Stimulated activated CD8-positive, alpha-beta memory T cell treated with anti-CD3 and anti-CD28 coated beads, Interleukin-12 subunit alpha, Interleukin-12 subunit beta, amount 100 ng/mL, for 24 hours (primary cell): Measurements from ENCODE around the gene MATN4.
"Not testable (repeated sequence)": the region's sequence is repeated elsewhere in the genome, so short reads cannot be mapped to it uniquely, and the experiment has no call there.

Experiments used
- DNase-seq: peaks from one replicate; pipeline ENCODE4 v3.0.0-alpha.2; 2020; ENCODE audit errors: extremely low read depth

The MATN4 gene

GRCh38 chr20:45308117-45308778 is at the start of gene MATN4:
Gene MATN4, minus strand, starts transcription at chr20:45308299. Its CDS starts 2,717 bp downstream, at chr20:45305582.
- no peak for DNase-seq

- no peak for DNase-seq
Observed at GRCh38 chr20:45355209-45356084, 47.3 kb upstream of the MATN4 start.

GRCh38 chr20:45354423-45355208 is 46.5 kb upstream of the MATN4 start:
- no peak for DNase-seq

GRCh38 chr20:45353746-45354145 is 45.6 kb upstream of the MATN4 start:
- DNase-seq = no peak

GRCh38 chr20:45352729-45353128 is 44.6 kb upstream of the MATN4 start:
- no peak for DNase-seq

GRCh38 chr20:45350795-45351194 is 42.7 kb upstream of the MATN4 start:
- DNase-seq = not testable (repeated sequence)

- DNase-seq = no peak
Observed at GRCh38 chr20:45350217-45350616, 42.1 kb upstream of the MATN4 start.

GRCh38 chr20:45347936-45348778 is 40.1 kb upstream of the MATN4 start, which contains the start of gene SDC4:
Gene SDC4, minus strand, starts transcription at chr20:45348424. Its CDS starts 40 bp downstream, at chr20:45348384.
- peak; percentile 31 for DNase-seq

GRCh38 chr20:45347297-45347935 is 39.3 kb upstream of the MATN4 start:
- no peak for DNase-seq

GRCh38 chr20:45346851-45347250 is 38.8 kb upstream of the MATN4 start:
- no peak for DNase-seq

- no peak for DNase-seq
Observed at GRCh38 chr20:45346291-45346718, 38.2 kb upstream of the MATN4 start.

- no peak for DNase-seq
Observed at GRCh38 chr20:45345104-45345936, 37.2 kb upstream of the MATN4 start.

GRCh38 chr20:45344168-45344860 is 36.2 kb upstream of the MATN4 start:
- DNase-seq = no peak

GRCh38 chr20:45343532-45344167 is 35.6 kb upstream of the MATN4 start:
- DNase-seq = no peak

- DNase-seq = no peak
Observed at GRCh38 chr20:45342855-45343531, 34.9 kb upstream of the MATN4 start.

- no peak for DNase-seq
Observed at GRCh38 chr20:45341939-45342854, 34.1 kb upstream of the MATN4 start.

- no peak for DNase-seq
Observed at GRCh38 chr20:45341579-45341938, 33.5 kb upstream of the MATN4 start.
